Esophagus muscularis mucosa (tissue), 4 donors: Measurements from ENCODE around the gene BCAS4. TPM values are rescaled to one million over a fixed set of nuclear protein-coding genes. Genes with fewer than 3 reads are reported as not detected.

Experiments
- DNase-seq: peaks from one replicate; pipeline ENCODE4 v3.0.0-alpha.2; 2017; ENCODE audit errors: extremely low spot score
- H3K27ac ChIP-seq, 4 donors: fragments of 200-600 bp; sonication (generic); replicated peaks in 1 of 4; 1 replicate in 3 of 4; 2 replicates in 1 of 4; pipeline ENCODE4 v1.5.1; 2016 to 2019; ENCODE audit warnings: mild to moderate bottlenecking in 1 of 4
- H3K27me3 ChIP-seq, 4 donors: fragments of 200-600 bp; sonication (generic); one replicate each; pipeline versions ENCODE4 v1.5.1 to v1.6.0; 2016 to 2019
- H3K36me3 ChIP-seq, 4 donors: fragments of 200-600 bp; sonication (generic); one replicate each; pipeline ENCODE4 v1.5.1; 2016 to 2019
- H3K4me1 ChIP-seq, 4 donors: fragments of 200-600 bp; sonication (generic); one replicate each; pipeline ENCODE4 v1.5.1; 2016 to 2019
- H3K4me3 ChIP-seq, 4 donors: fragments of 200-600 bp; sonication (generic); 1 replicate in 2 of 4; 2 replicates in 2 of 4; pipeline ENCODE4 v1.5.1; 2016 to 2019; ENCODE audit warnings: mild to moderate bottlenecking in 4 of 4, moderate library complexity in 1 of 4
- H3K9me3 ChIP-seq, 4 donors: fragments of 200-600 bp; sonication (generic); 1 replicate in 3 of 4; 2 replicates in 1 of 4; pipeline ENCODE4 v1.5.1; 2016 to 2019
- EP300 ChIP-seq: sonication (generic); formaldehyde crosslinking; IDR thresholded peaks from one replicate; pipeline ENCODE4 v1.6.1; 2017; ENCODE audit warnings: antibody characterized with exemption
- POLR2A ChIP-seq: fragments of 450-650 bp; IDR thresholded peaks from one replicate; pipeline ENCODE4 v1.6.1; 2017; ENCODE audit warnings: antibody characterized with exemption, moderate library complexity, mild to moderate bottlenecking, low read depth
- POLR2AphosphoS5 ChIP-seq, 2 donors: sonication (generic); formaldehyde crosslinking; IDR thresholded peaks; one replicate each; pipeline ENCODE4 v1.6.1; 2017; ENCODE audit warnings: antibody characterized with exemption in 2 of 2
- WGBS: methylation state at CpG from one replicate; pipeline ENCODE4 v1.1.5; 2018; 5-methylcytosine and 5-hydroxymethylcytosine counted together
- intact Hi-C: fragments of 100-400 bp; cut with DNase I; formaldehyde crosslinking; loops from one replicate; pipeline ENCODE4 v1.15.1; 2023
- total RNA-seq, 4 donors: library from RNA; depleted of rRNA; stranded (reverse); fragments of >200 nt; gene quantifications; one replicate each; pipeline versions ENCODE4 v1.1.0 to v1.2.1, GENCODE V29; 2016
- TF ChIP-seq, protein P1 (sequence below), 3 experiments: fragments of 200-600 bp in 2 of 3; fragments of 450-650 bp in 1 of 3; sonication (generic) in 2 of 3; IDR thresholded peaks; one replicate each; pipeline ENCODE4 v1.5.1; 2017 to 2019; ENCODE audit warnings: antibody characterized with exemption in 3 of 3, mild to moderate bottlenecking in 2 of 3, moderate library complexity in 1 of 3

BCAS4 gene
- total RNA-seq, 4 donors from 2014 or later: 3.1 to 5.4 (median 4.5) TPM

DNA sequence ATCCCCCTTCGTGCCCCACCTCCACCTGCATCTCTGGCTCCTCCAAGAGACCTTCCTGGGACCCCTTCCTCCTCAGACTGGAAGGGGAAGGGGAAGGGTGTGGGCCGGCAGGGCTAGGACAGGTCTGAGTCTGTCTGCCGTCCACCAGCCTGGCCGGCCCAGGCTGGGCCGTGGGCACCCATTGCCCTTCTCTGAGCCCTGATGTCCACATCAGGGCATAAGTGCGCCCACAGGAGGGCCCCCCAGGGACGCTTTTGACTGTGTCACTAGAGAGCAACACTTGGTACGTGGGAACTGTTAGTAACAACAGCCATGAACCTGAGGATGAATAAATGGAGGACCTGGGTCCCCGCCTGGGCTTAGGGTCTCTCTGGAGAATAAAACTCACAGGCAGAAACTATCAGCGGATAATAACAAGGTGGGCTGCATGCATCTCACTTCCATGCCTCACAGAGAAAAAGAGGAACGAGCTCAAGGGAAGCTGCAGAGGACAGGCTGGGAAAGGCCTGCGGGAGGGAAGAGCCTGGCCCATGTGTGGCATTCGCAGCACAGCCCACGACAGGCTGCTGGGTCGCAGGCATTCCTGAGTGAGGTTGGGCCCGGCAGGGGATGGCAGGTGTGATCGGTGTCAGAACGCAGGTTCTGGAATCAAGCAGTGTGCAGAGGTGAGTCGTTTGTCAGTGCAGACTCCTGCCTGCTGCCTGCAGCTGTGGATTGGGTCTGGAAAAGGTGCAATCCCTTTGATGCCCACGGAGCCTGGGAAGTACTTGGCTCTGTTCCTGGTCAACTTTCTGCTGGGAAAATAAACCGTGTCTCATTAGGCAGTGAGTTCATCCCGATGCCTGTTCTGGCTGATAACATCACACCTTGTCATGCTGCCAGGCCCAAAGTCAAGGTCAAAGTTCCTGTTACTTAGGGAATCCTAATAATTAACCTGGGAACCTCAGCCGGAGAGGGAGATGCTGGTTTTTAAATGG lies 60.9 kb downstream of the BCAS4 start:
- no peaks in the 10 kb centered on the region for H3K9me3 ChIP-seq
- TF ChIP-seq POLR2A (no peak), EP300 (no peak)
- 56% methylated on average over 19 of the region's 23 CpGs for WGBS
- peaks cover 0 to 7% (median 3%) of the 10 kb centered on the region in 4 donors for H3K4me1 ChIP-seq
- intact Hi-C loops: no loop called here
- H3K4me3 ChIP-seq: no peak overlapping the region
- H3K27ac ChIP-seq: no peak overlapping the region
- H3K36me3 ChIP-seq: no peaks in the 10 kb centered on the region
- H3K27me3 ChIP-seq: no peaks in the 10 kb centered on the region
- DNase-seq: no peak

GRCh38 chr20:50856475-50857041 lies 61.7 kb downstream of the BCAS4 start:
- Histone ChIP-seq H3K4me3 (no peak overlapping the region), H3K4me1 (peaks cover 0 to 7% (median 3%) of the 10 kb centered on the region in 4 donors), H3K9me3 (no peaks in the 10 kb centered on the region), H3K27ac (no peak overlapping the region), H3K36me3 (no peaks in the 10 kb centered on the region), H3K27me3 (no peaks in the 10 kb centered on the region)
- intact Hi-C loops: no loop called here
- no peak for DNase-seq
- 83% methylated on average over 3 of the region's 5 CpGs for WGBS
- TF ChIP-seq EP300: no peak
- no peak for TF ChIP-seq POLR2AphosphoS5 (IDR thresholded peaks at IDR 0.05)
- no peak for TF ChIP-seq POLR2A
- TF ChIP-seq, protein P1, sequence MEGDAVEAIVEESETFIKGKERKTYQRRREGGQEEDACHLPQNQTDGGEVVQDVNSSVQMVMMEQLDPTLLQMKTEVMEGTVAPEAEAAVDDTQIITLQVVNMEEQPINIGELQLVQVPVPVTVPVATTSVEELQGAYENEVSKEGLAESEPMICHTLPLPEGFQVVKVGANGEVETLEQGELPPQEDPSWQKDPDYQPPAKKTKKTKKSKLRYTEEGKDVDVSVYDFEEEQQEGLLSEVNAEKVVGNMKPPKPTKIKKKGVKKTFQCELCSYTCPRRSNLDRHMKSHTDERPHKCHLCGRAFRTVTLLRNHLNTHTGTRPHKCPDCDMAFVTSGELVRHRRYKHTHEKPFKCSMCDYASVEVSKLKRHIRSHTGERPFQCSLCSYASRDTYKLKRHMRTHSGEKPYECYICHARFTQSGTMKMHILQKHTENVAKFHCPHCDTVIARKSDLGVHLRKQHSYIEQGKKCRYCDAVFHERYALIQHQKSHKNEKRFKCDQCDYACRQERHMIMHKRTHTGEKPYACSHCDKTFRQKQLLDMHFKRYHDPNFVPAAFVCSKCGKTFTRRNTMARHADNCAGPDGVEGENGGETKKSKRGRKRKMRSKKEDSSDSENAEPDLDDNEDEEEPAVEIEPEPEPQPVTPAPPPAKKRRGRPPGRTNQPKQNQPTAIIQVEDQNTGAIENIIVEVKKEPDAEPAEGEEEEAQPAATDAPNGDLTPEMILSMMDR (IDR thresholded peaks at IDR 0.05): no peak

DNA sequence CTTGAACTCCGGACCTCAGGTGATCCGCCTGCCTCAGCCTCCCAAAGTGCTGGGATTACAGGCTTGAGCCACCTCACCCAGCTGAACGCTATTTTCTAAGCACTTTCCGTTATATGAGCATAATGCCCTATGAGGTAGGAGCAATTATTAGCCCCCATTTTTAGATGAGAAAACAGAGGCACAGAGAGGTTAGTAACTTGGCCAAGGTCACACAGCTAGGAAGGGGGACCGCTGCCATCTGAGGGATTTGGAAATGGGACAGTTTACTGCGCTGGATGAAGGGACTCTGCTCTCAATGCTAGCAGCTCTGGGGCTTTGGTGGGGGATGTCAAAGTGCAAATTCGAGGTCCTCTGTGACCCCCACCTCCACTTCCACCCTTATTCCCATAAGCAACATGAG lies 62.5 kb downstream of the BCAS4 start:
- H3K36me3 ChIP-seq: no peaks in the 10 kb centered on the region
- intact Hi-C loops: no loop called here
- no peak overlapping the region for H3K4me3 ChIP-seq
- H3K4me1 ChIP-seq: peaks cover 0 to 7% (median 3%) of the 10 kb centered on the region in 4 donors
- TF ChIP-seq, protein P1 (IDR thresholded peaks at IDR 0.05): no peak
- TF ChIP-seq POLR2AphosphoS5 (IDR thresholded peaks at IDR 0.05) (no peak), EP300 (no peak), POLR2A (no peak)
- DNase-seq: no peak
- H3K27me3 ChIP-seq: no peaks in the 10 kb centered on the region
- no peak overlapping the region for H3K27ac ChIP-seq
- no peaks in the 10 kb centered on the region for H3K9me3 ChIP-seq
- 94% methylated on average over 6 of the region's 7 CpGs for WGBS

DNA sequence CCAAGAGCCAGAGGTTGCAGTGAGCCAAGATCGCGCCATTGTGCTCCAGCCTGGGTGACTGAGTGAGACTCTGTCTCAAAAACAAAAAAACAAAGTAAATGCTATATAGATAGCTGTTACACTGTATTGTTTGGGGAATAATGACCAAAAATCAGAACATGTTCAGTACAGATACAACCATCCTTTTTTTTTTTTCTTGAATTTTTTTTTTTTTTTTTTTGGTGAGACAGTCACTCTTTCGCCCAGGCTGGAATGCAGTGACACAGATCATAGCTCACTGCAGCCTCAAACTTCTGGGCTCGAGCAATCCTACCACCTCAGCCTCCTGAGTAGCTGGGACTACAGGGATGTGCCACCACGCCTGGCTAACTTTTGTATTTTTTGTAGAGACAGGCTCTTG lies 63.7 kb downstream of the BCAS4 start:
- 89% methylated on average over 5 of the region's 5 CpGs for WGBS
- no peak overlapping the region for H3K27ac ChIP-seq
- no peaks in the 10 kb centered on the region for H3K36me3 ChIP-seq

More for the DNA sequence above, 63.7 kb downstream of the BCAS4 start:
- no peak for DNase-seq
- intact Hi-C loops: no loop called here
- TF ChIP-seq EP300 (no peak), POLR2AphosphoS5 (IDR thresholded peaks at IDR 0.05) (no peak), POLR2A (no peak)
- TF ChIP-seq, protein P1 (IDR thresholded peaks at IDR 0.05): no peak
- no peaks in the 10 kb centered on the region for H3K9me3 ChIP-seq
- H3K4me1 ChIP-seq: peaks cover 0 to 7% (median 3%) of the 10 kb centered on the region in 4 donors
- H3K27me3 ChIP-seq: no peaks in the 10 kb centered on the region
- H3K4me3 ChIP-seq: no peak overlapping the region
